GM18519 (cell line): ENCODE measurements around the gene TMEM145.
A peak's percentile ranks its signal among the peaks of the same experiment; 100 is the strongest.

Source experiments
- ATAC-seq: cut with Tn5 transposase; IDR thresholded peaks from one replicate; pipeline ENCODE4 v1.9.1; 2021; ENCODE audit warnings: mild to moderate bottlenecking, moderate library complexity; ENCODE audit not compliant: unreplicated experiment, low FRiP score

Gene TMEM145

GRCh38 chr19:42277821-42278451 is 35.2 kb upstream of the TMEM145 start:
- no peak for ATAC-seq

GRCh38 chr19:42278452-42279154 is 34.5 kb upstream of the TMEM145 start:
- ATAC-seq, result no peak

GRCh38 chr19:42279155-42279901 is 33.8 kb upstream of the TMEM145 start:
- no peak for ATAC-seq

- ATAC-seq, result no peak
Measured at GRCh38 chr19:42279902-42280814, 33.0 kb upstream of the TMEM145 start.

GRCh38 chr19:42280815-42281145 is 32.3 kb upstream of the TMEM145 start:
- no peak for ATAC-seq

GRCh38 chr19:42281146-42281826 is 31.8 kb upstream of the TMEM145 start:
- ATAC-seq, result no peak

GRCh38 chr19:42281827-42282762 is 31.0 kb upstream of the TMEM145 start:
- no peak for ATAC-seq

- ATAC-seq, result no peak
Measured at GRCh38 chr19:42282819-42283187, 30.3 kb upstream of the TMEM145 start.

- peak; percentile 32 for ATAC-seq
Measured at GRCh38 chr19:42283188-42284065, 29.7 kb upstream of the TMEM145 start.

GRCh38 chr19:42284066-42284501 is 29.0 kb upstream of the TMEM145 start:
- peak; percentile 16 for ATAC-seq

GRCh38 chr19:42284591-42285341 is 28.3 kb upstream of the TMEM145 start:
- peak; percentile 4 for ATAC-seq

- no peak for ATAC-seq
Measured at GRCh38 chr19:42285541-42285941, 27.6 kb upstream of the TMEM145 start.

GRCh38 chr19:42285988-42286348 is 27.1 kb upstream of the TMEM145 start:
- no peak for ATAC-seq

- ATAC-seq, result no peak
Measured at GRCh38 chr19:42286349-42287016, 26.6 kb upstream of the TMEM145 start.

- ATAC-seq, result no peak
Measured at GRCh38 chr19:42287017-42287826, 25.9 kb upstream of the TMEM145 start.

- ATAC-seq, result no peak
Measured at GRCh38 chr19:42287827-42288107, 25.3 kb upstream of the TMEM145 start.
